ENCODE measurements around the gene PNPLA1. TPM values are rescaled to one million over a fixed set of nuclear protein-coding genes. Genes with fewer than 3 reads are reported as not detected.

The PNPLA1 gene
- total and polyA plus RNA-seq, 2 donors (not counting 1 experiment from before 2014, with no cell fraction given), result 0.02 TPM; not detected in 1

DNA sequence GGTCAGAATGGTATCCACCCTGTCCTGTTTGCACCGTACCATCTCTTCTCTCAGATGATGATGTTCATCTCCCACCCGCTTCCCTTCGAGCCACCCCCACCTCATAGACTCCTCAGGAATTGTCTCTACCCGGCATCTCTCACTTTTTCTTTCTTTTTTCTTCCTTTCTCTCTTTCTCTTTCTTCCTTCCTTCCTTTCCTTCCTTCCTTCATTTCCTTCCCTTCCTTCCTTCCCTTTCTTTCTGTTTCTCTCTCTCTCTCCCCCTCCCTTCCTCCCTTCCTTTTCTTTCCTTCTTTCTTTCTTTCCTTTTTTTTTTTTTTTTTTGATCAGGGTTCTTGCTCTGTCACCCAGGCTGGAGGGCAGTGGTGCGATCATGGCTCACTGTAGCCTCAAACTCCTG lies 27.7 kb upstream of the PNPLA1 start:
- no peaks in the 10 kb centered on the region for H4K20me1 ChIP-seq (ENCODE audit: control insufficient read depth, extremely low read depth, insufficient read depth, low read length)
- no peak overlapping the region for H2AFZ ChIP-seq (ENCODE audit: low read length)
- H3K27ac ChIP-seq (ENCODE audit: insufficient read depth, low read length), result no peak overlapping the region
- DNase-seq (ENCODE audit: low read depth in 2 of 2), result no peak
- H3K4me1 ChIP-seq (ENCODE audit: control insufficient read depth, extremely low read depth, insufficient read depth, low read length), result no peaks in the 10 kb centered on the region
- H3K79me2 ChIP-seq (ENCODE audit: control insufficient read depth, insufficient read depth, low read length), result no peaks in the 10 kb centered on the region
- H3K9ac ChIP-seq (ENCODE audit: insufficient read depth, low read length), result no peak overlapping the region
- no peaks in the 10 kb centered on the region for H3K27me3 ChIP-seq (ENCODE audit: control insufficient read depth, insufficient read depth, low read length)
- H3K36me3 ChIP-seq (ENCODE audit: control insufficient read depth, insufficient read depth, low read length), result no peaks in the 10 kb centered on the region
- TF ChIP-seq, protein P1, sequence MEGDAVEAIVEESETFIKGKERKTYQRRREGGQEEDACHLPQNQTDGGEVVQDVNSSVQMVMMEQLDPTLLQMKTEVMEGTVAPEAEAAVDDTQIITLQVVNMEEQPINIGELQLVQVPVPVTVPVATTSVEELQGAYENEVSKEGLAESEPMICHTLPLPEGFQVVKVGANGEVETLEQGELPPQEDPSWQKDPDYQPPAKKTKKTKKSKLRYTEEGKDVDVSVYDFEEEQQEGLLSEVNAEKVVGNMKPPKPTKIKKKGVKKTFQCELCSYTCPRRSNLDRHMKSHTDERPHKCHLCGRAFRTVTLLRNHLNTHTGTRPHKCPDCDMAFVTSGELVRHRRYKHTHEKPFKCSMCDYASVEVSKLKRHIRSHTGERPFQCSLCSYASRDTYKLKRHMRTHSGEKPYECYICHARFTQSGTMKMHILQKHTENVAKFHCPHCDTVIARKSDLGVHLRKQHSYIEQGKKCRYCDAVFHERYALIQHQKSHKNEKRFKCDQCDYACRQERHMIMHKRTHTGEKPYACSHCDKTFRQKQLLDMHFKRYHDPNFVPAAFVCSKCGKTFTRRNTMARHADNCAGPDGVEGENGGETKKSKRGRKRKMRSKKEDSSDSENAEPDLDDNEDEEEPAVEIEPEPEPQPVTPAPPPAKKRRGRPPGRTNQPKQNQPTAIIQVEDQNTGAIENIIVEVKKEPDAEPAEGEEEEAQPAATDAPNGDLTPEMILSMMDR (conservative IDR thresholded peaks at IDR 0.05 in 1 of 2, IDR thresholded peaks at IDR 0.05 in 1 of 2; ENCODE audit: low read depth in 1 of 2, low read length in 2 of 2), result no peak
- TF ChIP-seq EZH2 (IDR thresholded peaks at IDR 0.05; ENCODE audit: low read length, missing control alignments), result no peak
- H3K9me3 ChIP-seq (ENCODE audit: control insufficient read depth, insufficient read depth, low read depth, low read length), result no peaks in the 10 kb centered on the region
- H3K4me3 ChIP-seq (replicated peaks in 1 of 4; ENCODE audit: control extremely low read depth in 1 of 4, insufficient read depth in 1 of 4, low read depth in 3 of 4, low read length in 4 of 4), result no peak overlapping the region
- H3K4me2 ChIP-seq (ENCODE audit: extremely low read depth, insufficient read depth, low read length), result no peak overlapping the region

DNA sequence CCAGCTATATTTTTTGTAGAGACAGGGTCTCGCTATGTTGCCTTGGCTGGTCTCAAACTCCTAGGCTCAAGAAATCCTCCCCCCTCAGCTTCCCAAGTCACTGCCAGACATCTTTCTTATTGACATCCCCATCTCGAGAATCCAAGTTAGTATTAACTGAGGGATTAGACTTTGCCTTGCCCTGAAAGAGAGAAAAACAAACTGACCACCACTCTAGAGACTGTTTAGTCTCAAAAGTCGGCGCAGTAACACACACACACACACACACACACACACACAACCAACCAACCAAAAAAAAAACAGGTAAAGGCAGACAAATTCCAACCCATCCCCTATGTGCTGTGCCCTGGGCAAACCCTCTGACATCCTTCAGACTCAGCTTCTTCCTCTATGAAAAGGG lies 27.2 kb upstream of the PNPLA1 start:
- H4K20me1 ChIP-seq (ENCODE audit: control insufficient read depth, extremely low read depth, insufficient read depth, low read length), result no peaks in the 10 kb centered on the region
- H3K9ac ChIP-seq (ENCODE audit: insufficient read depth, low read length), result no peak overlapping the region
- H3K4me1 ChIP-seq (ENCODE audit: control insufficient read depth, extremely low read depth, insufficient read depth, low read length), result no peaks in the 10 kb centered on the region
- H3K4me2 ChIP-seq (ENCODE audit: extremely low read depth, insufficient read depth, low read length), result no peak overlapping the region
- TF ChIP-seq, protein P1 (conservative IDR thresholded peaks at IDR 0.05 in 1 of 2, IDR thresholded peaks at IDR 0.05 in 1 of 2; ENCODE audit: low read depth in 1 of 2, low read length in 2 of 2), result no peak
- no peak for TF ChIP-seq EZH2 (IDR thresholded peaks at IDR 0.05; ENCODE audit: low read length, missing control alignments)
- no peaks in the 10 kb centered on the region for H3K27me3 ChIP-seq (ENCODE audit: control insufficient read depth, insufficient read depth, low read length)
- no peak overlapping the region for H3K4me3 ChIP-seq (replicated peaks in 1 of 4; ENCODE audit: control extremely low read depth in 1 of 4, insufficient read depth in 1 of 4, low read depth in 3 of 4, low read length in 4 of 4)
- H3K36me3 ChIP-seq (ENCODE audit: control insufficient read depth, insufficient read depth, low read length), result no peaks in the 10 kb centered on the region
- no peak overlapping the region for H2AFZ ChIP-seq (ENCODE audit: low read length)
- H3K9me3 ChIP-seq (ENCODE audit: control insufficient read depth, insufficient read depth, low read depth, low read length), result no peaks in the 10 kb centered on the region
- no peak overlapping the region for H3K27ac ChIP-seq (ENCODE audit: insufficient read depth, low read length)
- DNase-seq (ENCODE audit: low read depth in 2 of 2), result no peak
- no peaks in the 10 kb centered on the region for H3K79me2 ChIP-seq (ENCODE audit: control insufficient read depth, insufficient read depth, low read length)

DNA sequence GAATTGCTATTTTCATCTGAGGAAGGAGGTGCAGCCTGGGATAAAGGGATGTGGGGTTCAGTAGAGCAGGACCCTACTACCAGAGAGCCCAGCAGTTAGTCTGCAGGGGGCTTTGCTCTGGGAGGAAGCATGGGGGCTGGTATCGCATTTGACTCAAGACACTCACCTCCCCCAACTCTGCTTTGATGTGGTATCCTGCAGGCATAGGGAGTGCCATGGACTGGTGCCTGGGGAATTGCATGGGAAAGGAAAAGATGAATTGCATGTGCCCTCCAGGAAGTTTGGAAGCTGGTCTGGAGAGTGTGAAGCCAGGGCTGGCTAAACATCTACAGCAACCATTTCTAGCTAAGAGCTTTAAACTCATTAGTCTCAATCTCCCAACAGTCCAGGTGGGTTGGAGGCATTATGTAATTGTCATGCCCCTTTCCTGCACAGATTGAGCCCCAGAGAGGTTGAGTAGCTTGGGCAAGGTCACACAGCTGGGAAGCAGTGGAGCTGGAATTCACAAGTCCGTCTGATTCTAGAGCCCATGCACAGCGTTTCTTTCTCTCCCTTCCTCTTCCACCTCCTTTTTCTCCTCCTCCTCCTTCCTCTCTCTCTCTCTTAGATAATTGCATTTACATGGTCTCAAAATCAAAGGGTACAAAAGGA lies 26.2 kb upstream of the PNPLA1 start:
- Histone ChIP-seq H3K27ac (ENCODE audit: insufficient read depth, low read length) (no peak overlapping the region), H4K20me1 (ENCODE audit: control insufficient read depth, extremely low read depth, insufficient read depth, low read length) (no peaks in the 10 kb centered on the region), H3K27me3 (ENCODE audit: control insufficient read depth, insufficient read depth, low read length) (no peaks in the 10 kb centered on the region), H3K9ac (ENCODE audit: insufficient read depth, low read length) (no peak overlapping the region), H3K4me2 (ENCODE audit: extremely low read depth, insufficient read depth, low read length) (no peak overlapping the region), H3K36me3 (ENCODE audit: control insufficient read depth, insufficient read depth, low read length) (no peaks in the 10 kb centered on the region), H3K9me3 (ENCODE audit: control insufficient read depth, insufficient read depth, low read depth, low read length) (no peaks in the 10 kb centered on the region), H3K4me3 (replicated peaks in 1 of 4; ENCODE audit: control extremely low read depth in 1 of 4, insufficient read depth in 1 of 4, low read depth in 3 of 4, low read length in 4 of 4) (no peak overlapping the region), H2AFZ (ENCODE audit: low read length) (no peak overlapping the region), H3K4me1 (ENCODE audit: control insufficient read depth, extremely low read depth, insufficient read depth, low read length) (peaks cover under 1% of the 10 kb centered on the region), H3K79me2 (ENCODE audit: control insufficient read depth, insufficient read depth, low read length) (no peaks in the 10 kb centered on the region)
- no peak for TF ChIP-seq EZH2 (IDR thresholded peaks at IDR 0.05; ENCODE audit: low read length, missing control alignments)
- TF ChIP-seq, protein P1 (conservative IDR thresholded peaks at IDR 0.05 in 1 of 2, IDR thresholded peaks at IDR 0.05 in 1 of 2; ENCODE audit: low read depth in 1 of 2, low read length in 2 of 2), result no peak
- no peak for DNase-seq (ENCODE audit: low read depth in 2 of 2)

All from fibroblast of lung (primary cell).